ENCODE measurements around the gene SOX8. TPM values are rescaled to one million over a fixed set of nuclear protein-coding genes. Genes with fewer than 3 reads are reported as not detected.

Gene SOX8
- total and polyA plus RNA-seq, 9 donors: 0.08 to 0.52 (median 0.32) TPM

DNA sequence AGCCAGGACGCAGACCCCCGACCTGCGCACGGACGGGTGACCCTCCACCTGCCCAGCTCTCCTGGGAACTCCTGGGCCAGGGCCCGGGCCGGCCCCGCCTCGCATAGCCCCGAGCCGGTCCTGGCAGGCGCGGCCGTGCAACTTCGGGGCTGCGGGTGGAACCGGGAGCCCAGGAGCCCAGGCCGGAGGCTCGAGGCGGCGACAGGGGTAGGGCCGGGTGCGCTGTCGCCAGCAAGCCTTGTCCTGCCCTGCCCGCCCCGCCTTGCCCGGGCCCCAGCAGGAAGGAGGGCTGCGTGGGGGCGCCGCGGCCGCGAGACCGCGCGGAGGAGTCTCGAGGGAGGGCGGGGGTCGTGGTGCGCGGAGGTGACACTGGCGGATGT is 11.2 kb upstream of the SOX8 start:
- WGBS, 3 donors: 0% methylated on average over 13 to 42 of the region's 42 CpGs
- no peaks in the 10 kb centered on the region for H3K9me3 ChIP-seq
- peaks cover 10% of the 10 kb centered on the region for H3K4me1 ChIP-seq (ENCODE audit: insufficient read depth)
- intact Hi-C loops (cut with DNase I): no loop called here
- no peaks in the 10 kb centered on the region for H3K27me3 ChIP-seq
- no peaks in the 10 kb centered on the region for H3K36me3 ChIP-seq
- TF ChIP-seq EP300 (IDR thresholded peaks at IDR 0.05) (no peak), POLR2A (IDR thresholded peaks at IDR 0.05) (no peak)
- TF ChIP-seq, protein P1, sequence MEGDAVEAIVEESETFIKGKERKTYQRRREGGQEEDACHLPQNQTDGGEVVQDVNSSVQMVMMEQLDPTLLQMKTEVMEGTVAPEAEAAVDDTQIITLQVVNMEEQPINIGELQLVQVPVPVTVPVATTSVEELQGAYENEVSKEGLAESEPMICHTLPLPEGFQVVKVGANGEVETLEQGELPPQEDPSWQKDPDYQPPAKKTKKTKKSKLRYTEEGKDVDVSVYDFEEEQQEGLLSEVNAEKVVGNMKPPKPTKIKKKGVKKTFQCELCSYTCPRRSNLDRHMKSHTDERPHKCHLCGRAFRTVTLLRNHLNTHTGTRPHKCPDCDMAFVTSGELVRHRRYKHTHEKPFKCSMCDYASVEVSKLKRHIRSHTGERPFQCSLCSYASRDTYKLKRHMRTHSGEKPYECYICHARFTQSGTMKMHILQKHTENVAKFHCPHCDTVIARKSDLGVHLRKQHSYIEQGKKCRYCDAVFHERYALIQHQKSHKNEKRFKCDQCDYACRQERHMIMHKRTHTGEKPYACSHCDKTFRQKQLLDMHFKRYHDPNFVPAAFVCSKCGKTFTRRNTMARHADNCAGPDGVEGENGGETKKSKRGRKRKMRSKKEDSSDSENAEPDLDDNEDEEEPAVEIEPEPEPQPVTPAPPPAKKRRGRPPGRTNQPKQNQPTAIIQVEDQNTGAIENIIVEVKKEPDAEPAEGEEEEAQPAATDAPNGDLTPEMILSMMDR (IDR thresholded peaks at IDR 0.05): no peak
- no peak for DNase-seq
- peak overlapping the region in 1 of 2 donors; percentile 37 for H3K27ac ChIP-seq
- H3K4me3 ChIP-seq: peak overlapping the region; percentile 96

DNA sequence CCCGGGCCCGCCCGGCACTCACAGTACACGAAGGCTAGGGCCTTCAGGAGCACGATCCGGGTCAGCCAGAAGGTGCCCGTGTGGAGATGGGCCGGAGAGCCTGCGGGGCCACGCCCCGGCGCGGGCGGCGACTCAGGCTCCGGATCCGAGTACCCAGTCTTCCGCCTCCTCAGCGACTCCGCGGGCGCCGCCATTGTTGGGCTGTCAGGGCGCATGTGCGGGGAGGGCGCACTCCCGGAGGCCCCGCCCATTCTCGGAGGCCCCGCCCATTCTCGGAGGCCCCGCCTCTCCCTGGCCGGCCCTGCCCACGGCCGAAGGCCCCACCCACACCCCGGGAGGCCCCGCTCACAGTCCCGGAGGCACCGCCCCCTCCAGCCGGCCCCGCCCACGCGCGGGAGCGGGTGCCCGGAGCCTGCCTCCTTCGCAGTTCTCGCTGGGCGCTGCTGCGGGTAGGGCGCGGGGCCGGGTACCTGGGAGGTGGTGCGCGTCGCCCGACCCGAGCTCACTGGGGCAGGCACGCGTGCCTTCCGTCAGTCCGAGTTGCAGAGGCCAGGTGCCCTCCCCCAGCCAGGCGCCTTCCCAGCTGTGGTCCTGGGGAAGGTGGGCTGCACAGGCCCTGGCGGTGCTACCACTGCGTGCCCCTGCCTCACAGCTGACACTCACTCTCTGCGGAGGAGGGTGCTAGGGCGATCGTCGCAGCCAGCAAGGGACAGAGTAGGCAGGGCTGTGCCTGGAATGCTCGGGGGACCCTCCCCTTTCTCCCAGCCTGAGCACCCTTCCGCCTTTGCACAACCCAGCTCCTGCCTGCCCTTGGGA is 10.6 kb upstream of the SOX8 start, which contains the start of gene LMF1:
LMF1 (minus strand) TSS at position 219 of the 816 bp plus-strand sequence; CDS start at position 215, 4 bp downstream.
- no peaks in the 10 kb centered on the region for H3K9me3 ChIP-seq
- DNase-seq: peak; percentile 93 to 99 (median 97)
- no peaks in the 10 kb centered on the region for H3K27me3 ChIP-seq
- no peaks in the 10 kb centered on the region for H3K36me3 ChIP-seq
- H3K4me3 ChIP-seq: peak within 1 kb of the TSS; percentile 96
- WGBS, 3 donors: 4 to 22% (median 7%) methylated on average over 18 to 71 of the region's 71 CpGs
- TF ChIP-seq POLR2A (IDR thresholded peaks at IDR 0.05): peak; percentile 48
- no peak for TF ChIP-seq EP300 (IDR thresholded peaks at IDR 0.05)
- TF ChIP-seq, protein P1 (IDR thresholded peaks at IDR 0.05): no peak
- intact Hi-C loops (cut with DNase I): no loop called here
- H3K27ac ChIP-seq: peak within 1 kb of the TSS in 1 of 2 donors; percentile 37
- peaks cover 10% of the 10 kb centered on the region for H3K4me1 ChIP-seq (ENCODE audit: insufficient read depth)

DNA sequence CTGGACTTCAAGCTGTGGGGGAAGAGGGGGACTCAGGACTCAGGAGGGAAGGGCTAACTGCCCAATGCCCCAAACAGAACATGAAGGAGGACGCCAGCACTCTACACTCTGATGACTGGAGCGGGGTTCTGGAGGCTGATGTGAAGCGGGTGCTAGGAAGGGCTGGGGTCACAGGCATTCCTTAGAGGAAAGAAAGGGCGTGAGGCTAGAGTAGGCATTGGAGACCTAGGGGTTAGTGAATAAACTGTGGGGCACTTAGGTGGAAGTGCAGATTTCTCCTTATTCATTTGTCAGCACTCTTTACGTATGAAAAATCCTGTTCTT is 10.0 kb upstream of the SOX8 start:
- H3K4me1 ChIP-seq (ENCODE audit: insufficient read depth): peaks cover 11% of the 10 kb centered on the region
- TF ChIP-seq EP300 (IDR thresholded peaks at IDR 0.05) (no peak), POLR2A (IDR thresholded peaks at IDR 0.05) (no peak)
- TF ChIP-seq, protein P1 (IDR thresholded peaks at IDR 0.05): no peak
- no peak for DNase-seq
- H3K36me3 ChIP-seq: no peaks in the 10 kb centered on the region
- intact Hi-C loops (cut with DNase I): no loop called here
- no peaks in the 10 kb centered on the region for H3K27me3 ChIP-seq
- no peaks in the 10 kb centered on the region for H3K9me3 ChIP-seq
- no peak overlapping the region for H3K4me3 ChIP-seq
- 95 to 98% (median 96%) methylated on average over 5 of the region's 5 CpGs for WGBS, 3 donors
- H3K27ac ChIP-seq: no peak overlapping the region

DNA sequence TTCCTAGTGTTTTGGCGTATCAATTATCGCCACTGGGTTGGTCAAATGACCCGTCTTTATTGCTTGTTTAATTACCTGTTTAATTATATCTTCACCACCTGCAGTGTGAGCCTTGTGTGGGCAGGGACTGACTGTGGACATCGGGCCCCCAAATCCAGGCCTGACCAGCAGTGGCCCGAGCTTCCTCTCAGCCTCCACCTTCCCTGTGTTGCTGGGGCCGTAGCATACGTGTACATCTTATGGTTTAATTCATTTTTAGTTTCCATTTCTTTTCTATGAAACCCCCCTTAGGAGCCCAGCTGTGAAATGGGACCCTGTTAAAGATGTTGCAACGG is 9.6 kb upstream of the SOX8 start:
- WGBS, 3 donors: 83 to 86% (median 84%) methylated on average over 8 of the region's 8 CpGs
- no peak overlapping the region for H3K4me3 ChIP-seq
- H3K27me3 ChIP-seq: no peaks in the 10 kb centered on the region
- intact Hi-C loops (cut with DNase I): no loop called here
- H3K4me1 ChIP-seq (ENCODE audit: insufficient read depth): peaks cover 15% of the 10 kb centered on the region
- H3K36me3 ChIP-seq: no peaks in the 10 kb centered on the region
- H3K27ac ChIP-seq: no peak overlapping the region
- no peak for TF ChIP-seq EP300 (IDR thresholded peaks at IDR 0.05)
- H3K9me3 ChIP-seq: no peaks in the 10 kb centered on the region
- DNase-seq: no peak

DNA sequence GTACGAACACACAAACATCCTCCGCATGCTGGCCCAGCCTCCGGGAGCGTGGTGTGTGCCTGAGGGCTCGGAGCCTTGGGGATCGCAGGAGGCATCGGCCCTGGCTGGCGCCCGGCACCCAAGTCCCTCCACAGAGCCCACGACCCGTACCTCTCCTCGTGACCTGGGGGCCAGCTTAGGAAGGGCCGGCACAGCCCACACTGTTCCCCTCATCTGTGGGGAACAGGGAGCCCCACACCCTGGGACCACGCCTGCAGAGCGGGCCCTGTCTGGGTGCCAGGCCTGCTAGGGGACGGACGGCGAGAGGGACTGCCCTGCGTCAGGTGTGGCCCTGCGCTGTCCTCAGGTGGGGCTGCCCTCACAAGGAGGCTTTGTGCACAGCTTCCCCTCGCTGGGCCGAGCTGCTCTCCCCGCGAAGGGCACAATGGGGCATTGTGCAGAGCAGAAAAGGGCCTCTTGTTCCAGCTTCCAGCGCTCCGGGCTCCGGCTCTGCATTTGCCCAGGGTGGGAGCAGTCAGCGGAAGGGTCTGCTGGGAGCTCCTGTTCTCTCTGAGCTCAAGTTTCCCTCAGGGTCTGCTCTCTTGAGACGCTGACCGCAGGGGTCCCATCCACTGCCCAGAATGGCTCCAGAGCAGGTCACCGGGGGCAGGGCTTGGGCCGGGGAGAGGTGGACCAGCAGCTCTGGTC is 9.1 kb upstream of the SOX8 start:
- WGBS, 3 donors: 85 to 89% (median 89%) methylated on average over 31 to 32 of the region's 32 CpGs
- DNase-seq: peak in 2 of 5 donors; percentile 15 to 31
- no peaks in the 10 kb centered on the region for H3K36me3 ChIP-seq
- no peak overlapping the region for H3K27ac ChIP-seq
- intact Hi-C loops (cut with DNase I): no loop called here
- H3K4me3 ChIP-seq: no peak overlapping the region
- no peak for TF ChIP-seq EP300 (IDR thresholded peaks at IDR 0.05)
- peaks cover 20% of the 10 kb centered on the region for H3K4me1 ChIP-seq (ENCODE audit: insufficient read depth)
- no peaks in the 10 kb centered on the region for H3K9me3 ChIP-seq
- no peaks in the 10 kb centered on the region for H3K27me3 ChIP-seq
